GM20000 (cell line): Measurements from ENCODE around the gene NBR1.

Experiments
- DNase-seq: peaks from one replicate; pipeline ENCODE4 v3.0.0; 2012; ENCODE audit warnings: low spot score
- TF ChIP-seq, protein P1 (sequence below): IDR thresholded peaks from 2 replicates; pipeline ENCODE4 v1.5.1; 2012; ENCODE audit warnings: mild to moderate bottlenecking, control low read depth; ENCODE audit errors: extremely low read depth, missing control alignments

The NBR1 gene

DNA sequence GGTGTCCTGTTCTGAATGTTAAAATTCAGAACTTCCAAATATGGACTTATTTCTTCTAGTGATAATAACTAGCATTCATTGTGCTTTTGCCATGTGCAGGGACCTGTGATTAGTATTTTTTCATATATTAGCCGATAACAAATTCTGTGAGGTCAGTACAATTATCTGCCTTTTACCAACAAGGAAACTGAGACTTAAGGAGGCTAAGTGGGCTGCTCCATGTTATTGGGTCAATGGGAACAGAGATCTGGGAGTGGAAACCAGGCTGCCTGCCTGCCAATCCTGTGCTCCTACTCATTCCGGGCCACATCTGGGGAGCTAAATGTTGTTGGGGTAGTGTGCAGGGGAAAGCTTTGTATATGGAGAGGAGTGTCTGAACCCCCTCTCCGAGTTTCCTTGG lies 44.3 kb downstream of the NBR1 start:
- no peak for DNase-seq
- TF ChIP-seq, protein P1, sequence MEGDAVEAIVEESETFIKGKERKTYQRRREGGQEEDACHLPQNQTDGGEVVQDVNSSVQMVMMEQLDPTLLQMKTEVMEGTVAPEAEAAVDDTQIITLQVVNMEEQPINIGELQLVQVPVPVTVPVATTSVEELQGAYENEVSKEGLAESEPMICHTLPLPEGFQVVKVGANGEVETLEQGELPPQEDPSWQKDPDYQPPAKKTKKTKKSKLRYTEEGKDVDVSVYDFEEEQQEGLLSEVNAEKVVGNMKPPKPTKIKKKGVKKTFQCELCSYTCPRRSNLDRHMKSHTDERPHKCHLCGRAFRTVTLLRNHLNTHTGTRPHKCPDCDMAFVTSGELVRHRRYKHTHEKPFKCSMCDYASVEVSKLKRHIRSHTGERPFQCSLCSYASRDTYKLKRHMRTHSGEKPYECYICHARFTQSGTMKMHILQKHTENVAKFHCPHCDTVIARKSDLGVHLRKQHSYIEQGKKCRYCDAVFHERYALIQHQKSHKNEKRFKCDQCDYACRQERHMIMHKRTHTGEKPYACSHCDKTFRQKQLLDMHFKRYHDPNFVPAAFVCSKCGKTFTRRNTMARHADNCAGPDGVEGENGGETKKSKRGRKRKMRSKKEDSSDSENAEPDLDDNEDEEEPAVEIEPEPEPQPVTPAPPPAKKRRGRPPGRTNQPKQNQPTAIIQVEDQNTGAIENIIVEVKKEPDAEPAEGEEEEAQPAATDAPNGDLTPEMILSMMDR, result no peak

DNA sequence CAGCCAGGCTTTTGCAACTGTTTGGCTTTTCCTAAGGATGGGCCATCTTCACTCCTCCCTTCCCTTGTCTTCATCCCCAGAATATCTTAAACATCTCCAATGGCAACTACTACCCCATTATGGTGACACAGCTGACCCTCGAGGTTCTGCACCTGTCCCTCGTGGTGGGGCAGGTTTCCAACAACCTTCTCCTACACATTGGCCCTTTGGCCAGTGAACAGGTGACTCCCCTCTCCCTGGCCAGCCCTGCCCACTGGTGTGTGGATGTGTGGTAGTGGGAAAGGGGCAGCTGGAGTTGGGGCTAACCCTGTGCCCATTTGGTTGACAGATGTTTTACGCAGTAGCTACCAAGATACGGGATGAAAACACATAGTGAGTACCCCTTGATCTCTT lies 45.4 kb downstream of the NBR1 start:
- DNase-seq, result no peak
- TF ChIP-seq, protein P1, result no peak

DNA sequence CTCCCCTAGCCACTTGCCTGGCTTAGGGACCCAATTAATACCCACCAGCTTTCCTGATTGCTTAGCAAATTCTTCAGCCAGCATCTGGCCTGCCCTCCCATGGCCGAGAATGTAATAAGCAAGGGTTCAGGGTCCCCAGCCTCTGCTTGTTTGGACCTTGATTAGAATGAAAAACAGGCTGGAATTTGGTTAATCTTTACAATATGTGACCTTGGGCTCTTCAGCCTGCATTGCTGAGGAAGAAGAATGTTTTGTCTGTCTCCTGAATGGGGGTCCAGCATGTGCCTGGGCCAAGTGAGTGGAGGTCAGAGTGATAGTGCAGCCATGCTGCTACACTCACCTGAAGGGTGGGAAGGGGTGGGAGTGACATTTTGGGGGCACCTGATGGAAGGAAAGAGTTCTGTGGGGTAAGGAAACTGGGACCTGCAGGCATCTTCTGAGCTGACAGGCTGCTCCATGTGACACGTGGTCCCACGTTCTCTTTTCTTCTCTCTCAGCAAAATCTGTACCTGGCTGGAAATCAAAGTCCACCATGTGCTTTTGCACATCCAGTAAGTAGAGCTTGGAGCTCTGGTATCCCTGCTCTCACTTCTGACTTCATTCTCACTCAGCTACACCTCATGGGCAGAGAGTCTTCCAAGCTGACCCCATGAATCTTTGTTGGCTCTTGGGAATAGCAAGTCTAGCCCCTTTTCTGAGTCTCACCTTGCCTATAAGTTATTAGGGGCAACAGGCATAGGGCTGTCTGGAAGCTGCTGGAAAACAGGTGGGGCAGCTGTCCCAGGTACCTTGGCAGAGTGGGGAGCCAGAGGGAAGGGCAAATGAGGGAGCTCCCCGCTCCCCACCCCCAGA lies 46.0 kb downstream of the NBR1 start:
- TF ChIP-seq, protein P1, result no peak

DNA sequence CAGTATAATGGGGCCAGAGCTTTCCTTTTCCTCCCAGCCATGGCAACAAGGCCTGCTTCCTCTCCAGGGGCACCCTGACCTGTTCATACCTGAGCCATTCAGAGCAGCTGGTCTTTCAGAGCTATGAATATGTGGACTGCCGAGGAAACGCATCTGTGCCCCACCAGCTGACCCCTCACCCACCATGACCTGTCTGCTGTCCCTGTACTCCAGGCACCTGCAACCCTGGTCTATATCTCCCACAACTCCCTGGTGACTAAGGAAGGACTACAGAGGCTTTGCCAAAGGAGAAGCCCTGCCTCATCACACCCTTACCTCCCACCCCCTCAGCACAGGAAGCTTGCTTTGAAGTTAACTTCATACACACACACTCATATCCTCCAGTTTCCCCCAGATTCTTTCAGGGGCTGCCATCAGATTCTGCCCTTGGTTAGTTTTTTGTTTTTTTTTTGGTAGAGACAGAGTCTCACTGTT lies 46.6 kb downstream of the NBR1 start:
- TF ChIP-seq, protein P1, result no peak
- DNase-seq, result no peak

More for the DNA sequence above, 46.0 kb downstream of the NBR1 start:
- DNase-seq, result no peak

DNA sequence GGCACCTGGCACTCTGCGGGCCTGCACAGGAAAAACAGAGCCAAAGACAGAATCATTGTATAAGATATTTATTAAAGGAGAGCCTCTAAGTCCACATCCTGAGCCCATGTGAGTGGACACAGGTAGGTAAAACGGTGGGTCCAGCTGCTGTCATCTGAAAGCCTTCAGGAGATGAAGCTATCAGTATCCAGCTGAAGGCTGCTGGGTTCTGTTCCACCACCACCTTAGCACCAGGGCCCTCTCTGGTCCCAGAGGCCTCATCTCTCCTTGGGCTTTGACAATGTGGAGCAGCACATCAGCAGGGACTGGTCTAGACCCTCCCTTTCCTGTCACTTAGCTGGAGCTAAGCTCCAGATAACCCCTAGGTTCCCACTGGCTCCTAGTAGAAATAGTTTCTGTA lies 48.0 kb downstream of the NBR1 start:
- no peak for DNase-seq
- TF ChIP-seq, protein P1, result no peak

DNA sequence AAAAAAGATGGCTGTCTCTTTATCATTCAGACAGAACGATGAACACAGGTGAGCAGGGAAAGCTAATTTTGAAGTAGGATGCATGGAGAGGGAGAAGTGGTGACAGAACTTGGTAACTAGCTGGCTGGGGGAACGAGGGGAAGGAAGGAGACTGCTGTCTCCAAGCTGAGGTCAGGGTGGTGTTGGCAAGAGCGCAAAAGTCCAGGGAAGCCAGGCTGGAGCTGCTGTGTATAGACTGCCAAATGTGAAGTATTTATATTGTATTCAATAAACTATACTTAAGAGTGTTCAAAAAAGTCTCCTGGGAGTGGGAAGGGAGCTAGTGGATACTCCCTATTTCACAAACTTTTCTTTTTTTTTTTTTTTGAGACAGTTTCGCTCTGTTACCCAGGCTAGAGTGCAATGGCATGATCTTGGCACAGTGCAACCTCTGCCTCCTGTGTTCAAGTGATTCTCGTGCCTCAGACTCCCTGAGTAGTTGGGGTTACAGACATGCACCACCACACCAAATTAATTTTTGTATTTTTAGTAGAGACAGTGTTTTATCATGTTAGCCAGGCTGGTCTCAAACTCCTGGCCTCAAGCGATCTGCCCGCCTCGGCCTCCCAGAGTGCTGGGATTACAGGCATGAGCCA lies 48.8 kb downstream of the NBR1 start:
- DNase-seq, result no peak
- TF ChIP-seq, protein P1, result no peak

DNA sequence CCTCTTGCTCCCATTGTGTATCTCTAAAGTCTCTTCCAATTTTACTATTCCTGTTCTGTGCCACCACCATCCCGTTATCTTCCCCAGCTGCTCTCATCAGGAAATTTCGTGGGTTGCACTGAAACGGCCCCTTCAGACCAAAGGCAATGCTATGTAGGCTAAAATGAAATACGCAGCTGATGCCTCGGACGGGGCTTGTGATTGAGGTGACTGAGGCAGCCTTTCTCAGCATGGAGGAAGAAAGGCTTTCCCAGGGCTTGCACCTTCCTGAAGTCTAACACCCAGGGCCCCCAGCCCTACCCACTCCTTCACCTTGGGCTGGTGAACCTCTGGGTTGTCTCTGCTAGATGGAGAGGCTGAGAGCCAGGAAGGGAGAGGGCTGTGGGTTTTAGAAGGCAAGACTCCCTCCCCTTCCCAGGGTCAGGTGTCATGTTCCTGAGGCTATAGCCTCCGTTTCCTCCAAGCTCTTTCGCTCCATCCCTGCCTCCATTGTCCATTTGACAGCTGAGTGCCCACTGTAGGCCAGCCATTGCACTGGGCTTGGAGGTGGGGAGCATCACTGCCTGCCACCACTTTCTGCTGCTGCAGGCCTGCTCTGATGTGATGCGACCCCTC lies 49.6 kb downstream of the NBR1 start:
- TF ChIP-seq, protein P1, result no peak
- DNase-seq, result no peak
